Brain microvascular endothelial cell (primary cell): ENCODE data around the gene NPBWR2.
A peak's percentile ranks its signal among the peaks of the same experiment; 100 is the strongest.

Experiments used
- DNase-seq: peaks from one replicate; pipeline ENCODE4 v3.0.0-alpha.2; 2020
- H3K27ac ChIP-seq: fragments of 250-450 bp; sonication (Bioruptor Pico); 2 replicates; pipeline ENCODE4 v1.5.1; 2020; ENCODE audit warnings: mild to moderate bottlenecking, moderate library complexity
- H3K27me3 ChIP-seq: fragments of 250-450 bp; sonication (Bioruptor Pico); replicated peaks from 2 replicates; pipeline ENCODE4 v1.5.1; 2020; ENCODE audit warnings: mild to moderate bottlenecking
- H3K36me3 ChIP-seq: fragments of 250-450 bp; sonication (Bioruptor Pico); replicated peaks from 2 replicates; pipeline ENCODE4 v1.5.1; 2020; ENCODE audit warnings: mild to moderate bottlenecking
- H3K4me3 ChIP-seq: 2 replicates; pipeline ENCODE4 v1.5.1; 2011; ENCODE audit warnings: low read depth, mild to moderate bottlenecking, control low read depth, low read length, moderate library complexity
- in situ Hi-C: cut with HindIII; loops from 2 replicates; pipeline ENCODE4 v1.10.0; 2017; ENCODE audit warnings: low sequenced_read_pairs, low pct_ligation_motif_present
- TF ChIP-seq, protein P1 (sequence below): IDR thresholded peaks from 2 replicates; pipeline ENCODE4 v1.5.1; 2011; ENCODE audit warnings: low read depth, mild to moderate bottlenecking, moderate library complexity, low read length, control low read depth, inconsistent platforms; ENCODE audit errors: missing control alignments

NPBWR2 gene

DNA sequence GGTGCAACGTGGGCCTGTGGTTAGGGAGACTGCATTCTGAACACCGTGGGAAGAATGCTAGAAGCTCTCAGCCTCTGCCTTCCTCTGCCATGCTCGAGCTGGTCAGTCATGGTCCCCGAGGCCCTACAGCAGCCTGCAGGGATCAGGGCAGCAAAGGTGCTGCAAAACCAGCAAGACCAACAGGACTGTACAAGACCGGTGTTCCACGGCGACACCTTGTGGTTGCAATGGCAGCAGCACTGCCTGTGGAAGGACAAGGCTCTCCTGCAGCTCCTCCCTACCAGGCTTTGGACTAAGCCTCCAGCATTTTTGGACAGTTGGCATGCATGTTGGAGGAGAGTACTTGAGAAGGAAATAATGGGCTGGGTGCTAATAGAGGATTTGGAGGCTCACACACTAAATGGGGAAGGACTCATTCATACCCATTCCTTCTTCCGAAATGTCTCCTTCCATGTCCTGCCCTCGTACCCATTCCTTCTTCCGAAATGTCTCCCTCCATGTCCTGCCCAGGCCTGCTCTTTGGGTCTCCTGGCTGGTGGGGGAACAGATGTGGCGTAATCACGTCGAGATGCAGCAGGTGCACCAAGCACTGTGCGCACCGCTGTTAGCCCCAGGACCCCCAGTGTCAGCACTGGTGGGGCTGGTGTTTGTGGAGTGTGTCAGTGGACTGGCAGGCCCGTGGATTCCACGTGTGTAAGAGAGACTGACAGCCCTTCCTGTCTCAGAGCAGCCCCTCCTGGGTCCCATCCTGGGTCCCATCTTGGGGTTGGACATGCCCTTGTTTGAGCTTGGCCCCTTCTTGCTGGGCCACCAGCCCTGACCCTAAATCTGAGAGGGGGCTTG lies 38.3 kb upstream of the NPBWR2 start:
- TF ChIP-seq, protein P1, sequence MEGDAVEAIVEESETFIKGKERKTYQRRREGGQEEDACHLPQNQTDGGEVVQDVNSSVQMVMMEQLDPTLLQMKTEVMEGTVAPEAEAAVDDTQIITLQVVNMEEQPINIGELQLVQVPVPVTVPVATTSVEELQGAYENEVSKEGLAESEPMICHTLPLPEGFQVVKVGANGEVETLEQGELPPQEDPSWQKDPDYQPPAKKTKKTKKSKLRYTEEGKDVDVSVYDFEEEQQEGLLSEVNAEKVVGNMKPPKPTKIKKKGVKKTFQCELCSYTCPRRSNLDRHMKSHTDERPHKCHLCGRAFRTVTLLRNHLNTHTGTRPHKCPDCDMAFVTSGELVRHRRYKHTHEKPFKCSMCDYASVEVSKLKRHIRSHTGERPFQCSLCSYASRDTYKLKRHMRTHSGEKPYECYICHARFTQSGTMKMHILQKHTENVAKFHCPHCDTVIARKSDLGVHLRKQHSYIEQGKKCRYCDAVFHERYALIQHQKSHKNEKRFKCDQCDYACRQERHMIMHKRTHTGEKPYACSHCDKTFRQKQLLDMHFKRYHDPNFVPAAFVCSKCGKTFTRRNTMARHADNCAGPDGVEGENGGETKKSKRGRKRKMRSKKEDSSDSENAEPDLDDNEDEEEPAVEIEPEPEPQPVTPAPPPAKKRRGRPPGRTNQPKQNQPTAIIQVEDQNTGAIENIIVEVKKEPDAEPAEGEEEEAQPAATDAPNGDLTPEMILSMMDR: peak; percentile 42
- H3K27ac ChIP-seq: no peak overlapping the region
- peaks cover under 1% of the 10 kb centered on the region for H3K27me3 ChIP-seq
- no peaks in the 10 kb centered on the region for H3K36me3 ChIP-seq
- DNase-seq: no peak
- in situ Hi-C loops: no loop called here
- H3K4me3 ChIP-seq: no peak overlapping the region

DNA sequence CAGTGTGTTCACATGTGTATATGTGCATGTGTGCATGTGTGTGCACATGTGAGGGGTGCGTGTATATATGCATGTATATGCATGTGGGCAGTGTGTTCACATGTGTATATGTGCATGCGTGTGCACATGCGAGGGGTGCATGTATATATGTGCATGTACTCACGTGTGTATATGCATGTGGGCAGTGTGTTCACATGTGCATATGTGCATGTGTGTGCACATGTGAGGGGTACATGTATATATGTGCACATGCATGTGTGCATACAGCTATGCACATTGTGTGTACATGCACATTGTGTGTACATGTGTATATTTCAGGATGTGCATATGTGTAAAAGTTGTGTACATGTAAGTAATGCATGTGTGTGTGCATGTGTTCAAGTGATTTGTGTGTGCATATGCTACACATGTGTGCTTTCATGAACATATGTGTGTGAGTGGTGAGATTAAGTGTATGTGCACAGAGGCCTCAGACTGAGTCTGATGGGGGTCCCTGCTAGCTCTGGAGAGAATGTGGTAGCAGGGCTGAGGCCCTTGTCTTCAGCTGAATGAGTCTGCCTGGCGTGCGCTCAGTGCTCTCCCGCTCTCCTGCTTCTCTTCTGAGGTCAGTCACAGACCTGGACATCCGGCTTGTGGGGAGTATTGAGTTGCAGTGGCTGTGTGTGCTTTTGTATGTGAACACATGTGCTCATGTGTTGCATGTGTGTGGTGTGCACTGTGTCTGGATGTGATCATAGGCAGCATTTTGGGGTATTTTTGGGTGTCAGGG lies 37.0 kb upstream of the NPBWR2 start:
- Histone ChIP-seq H3K27ac (no peak overlapping the region), H3K36me3 (no peaks in the 10 kb centered on the region), H3K27me3 (peaks cover 1% of the 10 kb centered on the region), H3K4me3 (no peak overlapping the region)
- TF ChIP-seq, protein P1: no peak
- in situ Hi-C loops: no loop called here
- no peak for DNase-seq

- no peak for DNase-seq
- Histone ChIP-seq H3K4me3 (no peak overlapping the region), H3K36me3 (no peaks in the 10 kb centered on the region), H3K27me3 (peaks cover 1% of the 10 kb centered on the region), H3K27ac (no peak overlapping the region)
- in situ Hi-C loops: no loop called here
- TF ChIP-seq, protein P1: no peak
These were observed 35.8 kb upstream of the NPBWR2 start for GRCh38 chr20:64143018-64143801.

DNA sequence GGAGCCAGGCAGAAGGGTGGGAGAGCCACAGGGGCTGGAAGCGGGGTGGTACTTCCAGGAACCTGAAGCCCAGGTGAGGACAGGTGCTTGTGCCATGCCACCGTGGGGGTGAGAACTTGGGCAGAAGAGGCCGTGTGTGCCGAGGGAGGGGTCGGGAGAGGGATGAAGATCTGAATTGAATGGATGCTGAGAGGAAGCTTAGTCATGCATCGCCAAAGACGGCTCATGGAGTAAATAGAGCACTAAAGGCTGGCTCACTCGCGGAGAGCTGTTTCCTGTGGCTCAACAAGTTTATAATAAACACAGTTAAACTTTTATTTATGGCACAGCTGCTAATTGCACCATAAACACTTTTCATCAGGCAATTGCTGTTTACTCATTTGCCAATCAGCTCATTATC lies 35.2 kb upstream of the NPBWR2 start:
- peaks cover 1% of the 10 kb centered on the region for H3K27me3 ChIP-seq
- in situ Hi-C loops: no loop called here
- TF ChIP-seq, protein P1: no peak
- no peaks in the 10 kb centered on the region for H3K36me3 ChIP-seq
- H3K27ac ChIP-seq: no peak overlapping the region
- no peak overlapping the region for H3K4me3 ChIP-seq
- DNase-seq: no peak

DNA sequence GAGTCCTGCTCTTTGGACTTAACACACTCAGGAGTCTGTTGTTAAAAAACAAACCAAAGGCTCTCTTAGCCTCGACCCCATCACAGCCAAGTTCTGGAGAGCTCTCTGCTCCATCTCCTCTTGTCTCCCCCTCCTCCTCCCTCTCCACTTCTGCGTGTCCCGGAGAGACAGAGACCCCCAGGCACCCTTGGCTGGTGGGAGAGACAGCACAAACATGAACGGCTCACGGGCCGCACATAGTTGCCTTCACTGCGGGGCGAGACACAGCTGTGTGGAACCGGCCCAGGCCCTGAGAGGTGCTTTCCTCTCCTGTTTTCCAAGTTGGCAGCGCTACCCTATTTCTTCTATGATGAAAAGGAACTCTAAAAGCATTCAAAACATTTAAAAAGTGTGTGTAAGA lies 33.6 kb upstream of the NPBWR2 start:
- in situ Hi-C loops: no loop called here
- TF ChIP-seq, protein P1: no peak
- Histone ChIP-seq H3K27ac (no peak overlapping the region), H3K36me3 (no peaks in the 10 kb centered on the region), H3K4me3 (no peak overlapping the region), H3K27me3 (peaks cover 1% of the 10 kb centered on the region)
- no peak for DNase-seq
